M059J (cell line): ENCODE results near the gene NRCAM. TPM values are rescaled to one million over a fixed set of nuclear protein-coding genes. Genes with fewer than 3 reads are reported as not detected.

ENCODE experiments used
- DNase-seq: peaks from one replicate; pipeline ENCODE4 v3.0.0-alpha.2; 2012; ENCODE audit warnings: low read depth
- total RNA-seq: library from RNA; depleted of rRNA; stranded (reverse); fragments of >200 nt; shearing (Covaris generic); gene quantifications from 2 replicates; pipeline ENCODE4 v1.2.3, GENCODE V29; 2014

NRCAM gene
- total RNA-seq, 1 experiment from 2014 or later = 0.49 TPM

- no peak for DNase-seq
Measured at GRCh38 chr7:108204281-108204796, 251.9 kb downstream of the NRCAM start.

- no peak for DNase-seq
Measured at GRCh38 chr7:108203537-108203936, 252.7 kb downstream of the NRCAM start.

GRCh38 chr7:108202743-108203142, 253.5 kb downstream of the NRCAM start:
- DNase-seq = no peak

GRCh38 chr7:108201766-108202165, 254.5 kb downstream of the NRCAM start:
- no peak for DNase-seq

GRCh38 chr7:108200326-108200725, 255.9 kb downstream of the NRCAM start:
- peak; percentile 29 for DNase-seq

- DNase-seq = no peak
Measured at GRCh38 chr7:108197371-108198091, 258.7 kb downstream of the NRCAM start.

- peak; percentile 46 for DNase-seq
Measured at GRCh38 chr7:108196004-108196403, 260.2 kb downstream of the NRCAM start.

- DNase-seq = no peak
Measured at GRCh38 chr7:108193594-108194498, 262.4 kb downstream of the NRCAM start.

- peak; percentile 10 for DNase-seq
Measured at GRCh38 chr7:108190891-108191290, 265.3 kb downstream of the NRCAM start.

- no peak for DNase-seq
Measured at GRCh38 chr7:108189733-108190388, 266.4 kb downstream of the NRCAM start.

- no peak for DNase-seq
Measured at GRCh38 chr7:108188724-108189123, 267.5 kb downstream of the NRCAM start.

GRCh38 chr7:108181073-108181985, 274.9 kb downstream of the NRCAM start:
- peak; percentile 57 for DNase-seq

GRCh38 chr7:108178398-108178797, 277.8 kb downstream of the NRCAM start:
- DNase-seq = no peak

GRCh38 chr7:108171164-108171563, 285.1 kb downstream of the NRCAM start:
- DNase-seq = no peak

- no peak for DNase-seq
Measured at GRCh38 chr7:108170251-108170650, 286.0 kb downstream of the NRCAM start.

GRCh38 chr7:108167460-108167859, 288.8 kb downstream of the NRCAM start:
- DNase-seq = peak; percentile 67

- no peak for DNase-seq
Measured at GRCh38 chr7:108166687-108167086, 289.5 kb downstream of the NRCAM start.

- DNase-seq = no peak
Measured at GRCh38 chr7:108165723-108166122, 290.5 kb downstream of the NRCAM start.

GRCh38 chr7:108164946-108165345, 291.3 kb downstream of the NRCAM start:
- DNase-seq = no peak

GRCh38 chr7:108164342-108164741, 291.9 kb downstream of the NRCAM start:
- no peak for DNase-seq

GRCh38 chr7:108158776-108159175, 297.5 kb downstream of the NRCAM start:
- peak; percentile 17 for DNase-seq
